ENCODE measurements around the gene JAK1.

JAK1 gene

GRCh38 chr1:64872067-64872466 lies 94.3 kb downstream of the JAK1 start:
- H3K4me1 ChIP-seq (ENCODE audit: control insufficient read depth, insufficient read depth, low read length): no peaks in the 10 kb centered on the region
- H3K36me3 ChIP-seq (ENCODE audit: control insufficient read depth in 2 of 2, insufficient read depth in 1 of 2, low read length in 2 of 2): peaks cover 0 to 74% of the 10 kb centered on the region in 2 experiments; a peak in 1 of 3 replicates
- no peak overlapping the region for H3K4me3 ChIP-seq (ENCODE audit: low read depth, low read length)
- no peaks in the 10 kb centered on the region for H3K9me3 ChIP-seq (ENCODE audit: control insufficient read depth, insufficient read depth, low read depth, low read length)
- POLR2A ChIA-PET: no interaction called here
- CTCF ChIA-PET: no interaction called here
- no peak for TF ChIP-seq ZFP69B (tag by site-specific recombination; IDR thresholded peaks at IDR 0.05)
- TF ChIP-seq SCRT2 (tag by site-specific recombination; IDR thresholded peaks at IDR 0.05): no peak
- no peak for TF ChIP-seq ZSCAN30 (tag by site-specific recombination; IDR thresholded peaks at IDR 0.05)
- TF ChIP-seq TCF7L2 (IDR thresholded peaks at IDR 0.05; ENCODE audit: borderline replicate concordance, low read depth, low read length): no peak
- no peak for TF ChIP-seq KLF17 (tag by site-specific recombination; IDR thresholded peaks at IDR 0.05)
- TF ChIP-seq WT1 (tag by site-specific recombination; IDR thresholded peaks at IDR 0.05): no peak
- TF ChIP-seq ZNF184 (tag by site-specific recombination; IDR thresholded peaks at IDR 0.05): no peak
- TF ChIP-seq IKZF3 (tag by site-specific recombination; IDR thresholded peaks at IDR 0.05): no peak
- H3K27ac ChIP-seq (ENCODE audit: extremely low read depth, low read depth, low read length): no peak overlapping the region

- TF ChIP-seq ZNF692 (tag by site-specific recombination; IDR thresholded peaks at IDR 0.05) (no peak), KLF17 (tag by site-specific recombination; IDR thresholded peaks at IDR 0.05) (no peak), HOXA7 (CRISPR knock-in tag; IDR thresholded peaks at IDR 0.05; ENCODE audit: borderline replicate concordance) (no peak), ZNF830 (tag by site-specific recombination; IDR thresholded peaks at IDR 0.05; ENCODE audit: low read depth) (no peak), ZNF221 (tag by site-specific recombination; IDR thresholded peaks at IDR 0.05; ENCODE audit: borderline replicate concordance) (no peak), AEBP2 (tag by site-specific recombination; IDR thresholded peaks at IDR 0.05; ENCODE audit: borderline replicate concordance) (no peak), ZNF175 (tag by site-specific recombination; IDR thresholded peaks at IDR 0.05) (no peak), ZNF174 (tag by site-specific recombination; IDR thresholded peaks at IDR 0.05) (no peak), ZNF354C (tag by site-specific recombination; IDR thresholded peaks at IDR 0.05; ENCODE audit: borderline replicate concordance, low read depth) (no peak), ZNF664 (tag by site-specific recombination; IDR thresholded peaks at IDR 0.05) (no peak), HOXD13 (CRISPR knock-in tag; IDR thresholded peaks at IDR 0.05; ENCODE audit: borderline replicate concordance) (no peak)
- H3K9me3 ChIP-seq (ENCODE audit: control insufficient read depth, insufficient read depth, low read depth, low read length): no peaks in the 10 kb centered on the region
- no peak overlapping the region for H3K4me3 ChIP-seq (ENCODE audit: low read depth, low read length)
- ChIA-PET CTCF (no interaction called here), POLR2A (no interaction called here)
- no peak overlapping the region for H3K27ac ChIP-seq (ENCODE audit: extremely low read depth, low read depth, low read length)
- no peaks in the 10 kb centered on the region for H3K4me1 ChIP-seq (ENCODE audit: control insufficient read depth, insufficient read depth, low read length)
- peaks cover 0 to 78% of the 10 kb centered on the region in 2 experiments; a peak in 1 of 3 replicates for H3K36me3 ChIP-seq (ENCODE audit: control insufficient read depth in 2 of 2, insufficient read depth in 1 of 2, low read length in 2 of 2)
Measured at GRCh38 chr1:64871256-64871655, 95.1 kb downstream of the JAK1 start.

- CTCF ChIA-PET: no interaction called here
- peaks cover 0 to 52% of the 10 kb centered on the region in 2 experiments; a peak in 1 of 3 replicates for H3K36me3 ChIP-seq (ENCODE audit: control insufficient read depth in 2 of 2, insufficient read depth in 1 of 2, low read length in 2 of 2)
- no peaks in the 10 kb centered on the region for H3K4me1 ChIP-seq (ENCODE audit: control insufficient read depth, insufficient read depth, low read length)
- POLR2A ChIA-PET: no interaction called here
- no peaks in the 10 kb centered on the region for H3K9me3 ChIP-seq (ENCODE audit: control insufficient read depth, insufficient read depth, low read depth, low read length)
- H3K27ac ChIP-seq (ENCODE audit: extremely low read depth, low read depth, low read length): no peak overlapping the region
- no peak overlapping the region for H3K4me3 ChIP-seq (ENCODE audit: low read depth, low read length)
- TF ChIP-seq ZNF580 (tag by site-specific recombination; IDR thresholded peaks at IDR 0.05): no peak
Measured at GRCh38 chr1:64867266-64867665, 99.1 kb downstream of the JAK1 start.

All from HEK293 (cell line).